T-helper 1 cell treated with Interleukin-12 subunit alpha and Interleukin-12 subunit beta and Interleukin-4 antibody, amounts not matched to agents 30 ng/mL and 1 ng/mL, for 36 hours (primary cell): Measurements from ENCODE around the gene PDE6D. TPM values are rescaled to one million over a fixed set of nuclear protein-coding genes. Genes with fewer than 3 reads are reported as not detected.
"Not testable (repeated sequence)": the region's sequence is repeated elsewhere in the genome, so short reads cannot be mapped to it uniquely, and the experiment has no call there.

Experiments used
- intact Hi-C: fragments of 100-400 bp; cut with micrococcal nuclease; formaldehyde crosslinking; loops from one replicate; pipeline ENCODE4 v1.15.1; 2024
- total RNA-seq: library from RNA; stranded (reverse); gene quantifications from 2 replicates; pipeline ENCODE4 v1.2.3, GENCODE V29; 2022

PDE6D gene
- total RNA-seq, 1 donor from 2014 or later = 39.1 TPM

- intact Hi-C loops = loop anchor here (2.0 to 10.0 kb wide), 3 partner anchors 770 to 1856 kb away; partner anchors contain the start of genes EIF4E2, FBXO36, INPP5D and TIGD1
Measured at GRCh38 chr2:231780123-231780908, 766 bp downstream of the PDE6D start.

- intact Hi-C loops = no loop called here
Measured at GRCh38 chr2:231769170-231770136, 11.6 kb downstream of the PDE6D start.

- intact Hi-C loops = no loop called here
Measured at GRCh38 chr2:231765496-231765929, 15.6 kb downstream of the PDE6D start.

- intact Hi-C loops = no loop called here
Measured at GRCh38 chr2:231764760-231765159, 16.3 kb downstream of the PDE6D start.

- intact Hi-C loops = no loop called here
Measured at GRCh38 chr2:231764124-231764523, 17.0 kb downstream of the PDE6D start.

GRCh38 chr2:231761735-231762134, 19.3 kb downstream of the PDE6D start:
- intact Hi-C loops = no loop called here

- intact Hi-C loops = no loop called here
Measured at GRCh38 chr2:231752061-231752460, 29.0 kb downstream of the PDE6D start.

- intact Hi-C loops = no loop called here
Measured at GRCh38 chr2:231751042-231751815, 29.9 kb downstream of the PDE6D start.

- intact Hi-C loops = not testable (repeated sequence)
Measured at GRCh38 chr2:231749016-231749415, 32.1 kb downstream of the PDE6D start.

GRCh38 chr2:231748153-231748896, 32.8 kb downstream of the PDE6D start:
- intact Hi-C loops = not testable (repeated sequence)

- intact Hi-C loops = no loop called here
Measured at GRCh38 chr2:231745303-231746038, 35.6 kb downstream of the PDE6D start.

- intact Hi-C loops = no loop called here
Measured at GRCh38 chr2:231743376-231744116, 37.5 kb downstream of the PDE6D start.

GRCh38 chr2:231737761-231738160, 43.3 kb downstream of the PDE6D start:
- intact Hi-C loops = no loop called here

- intact Hi-C loops = no loop called here
Measured at GRCh38 chr2:231732604-231733003, 48.5 kb downstream of the PDE6D start.

- intact Hi-C loops = no loop called here
Measured at GRCh38 chr2:231727621-231728020, 53.5 kb downstream of the PDE6D start.

GRCh38 chr2:231726276-231726675, 54.8 kb downstream of the PDE6D start:
- intact Hi-C loops = no loop called here

- intact Hi-C loops = no loop called here
Measured at GRCh38 chr2:231725476-231725875, 55.6 kb downstream of the PDE6D start.

- intact Hi-C loops = no loop called here
Measured at GRCh38 chr2:231722721-231723307, 58.3 kb downstream of the PDE6D start.
